SK-N-MC (cell line): ENCODE measurements around the gene SSTR3.

ENCODE experiments used
- DNase-seq: peaks from one replicate; pipeline ENCODE4 v3.0.0-alpha.2; 2011; ENCODE audit warnings: low read depth, low spot score
- H3K27ac ChIP-seq: fragments of 200-600 bp; sonication (generic); 2 replicates; pipeline ENCODE4 v1.5.1; 2016; ENCODE audit warnings: mixed run types
- H3K36me3 ChIP-seq: fragments of 200-600 bp; sonication (generic); 2 replicates; pipeline ENCODE4 v1.6.1; 2017; ENCODE audit warnings: antibody characterized with exemption, low read length, mixed read lengths; ENCODE audit not compliant: insufficient read depth
- H3K4me3 ChIP-seq: fragments of 200-600 bp; sonication (generic); 2 replicates; pipeline ENCODE4 v1.5.1; 2016
- H3K9ac ChIP-seq: fragments of 200-600 bp; sonication (generic); 2 replicates; pipeline ENCODE4 v1.8.0; 2017; ENCODE audit warnings: mixed run types, mixed read lengths; ENCODE audit not compliant: insufficient read length
- H3K9me3 ChIP-seq: fragments of 200-600 bp; sonication (generic); 2 replicates; pipeline ENCODE4 v1.6.1; 2017; ENCODE audit warnings: low read depth, mild to moderate bottlenecking, antibody characterized with exemption, low read length, moderate library complexity, mixed read lengths
- EZH2 ChIP-seq: fragments of 200-600 bp; sonication (generic); IDR thresholded peaks from one replicate; pipeline ENCODE4 v1.6.1; 2017; ENCODE audit warnings: antibody characterized with exemption
- FOXP2 ChIP-seq: optimal IDR thresholded peaks from 2 replicates; pipeline ENCODE3; 2011; ENCODE audit warnings: mild to moderate bottlenecking, moderate library complexity; ENCODE audit not compliant: insufficient read depth; ENCODE audit errors: extremely low read length, control extremely low read depth
- POLR2AphosphoS5 ChIP-seq: IDR thresholded peaks from 2 replicates; pipeline ENCODE4 v1.6.1; 2012; ENCODE audit warnings: mild to moderate bottlenecking, low read depth, low read length, borderline replicate concordance

The SSTR3 gene

DNA sequence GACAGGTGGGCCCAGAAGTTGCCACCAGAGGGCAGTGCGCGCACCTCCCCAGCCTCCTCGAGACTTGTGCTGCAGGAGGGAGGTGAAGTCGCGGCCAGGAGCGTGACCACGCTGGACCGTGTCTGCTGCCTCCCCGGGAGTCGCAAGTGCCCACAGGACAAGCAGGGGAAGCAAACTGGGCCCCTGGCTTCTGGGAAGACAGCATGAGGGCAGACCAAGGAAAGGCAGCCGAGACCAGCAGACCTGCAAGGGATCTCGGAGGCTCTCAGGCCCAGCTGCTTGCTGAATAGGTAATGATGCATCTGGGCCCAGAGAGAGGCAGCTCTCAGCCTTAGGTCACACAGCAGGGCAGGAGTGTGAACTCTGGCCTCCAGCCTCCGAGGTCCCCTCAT lies 45.6 kb downstream of the SSTR3 start:
- no peak overlapping the region for H3K9ac ChIP-seq
- no peak for TF ChIP-seq POLR2AphosphoS5
- no peak for TF ChIP-seq FOXP2
- TF ChIP-seq EZH2 = no peak
- H3K36me3 ChIP-seq = no peaks in the 10 kb centered on the region
- no peak overlapping the region for H3K27ac ChIP-seq
- no peaks in the 10 kb centered on the region for H3K9me3 ChIP-seq
- no peak for DNase-seq
- H3K4me3 ChIP-seq = no peak overlapping the region

DNA sequence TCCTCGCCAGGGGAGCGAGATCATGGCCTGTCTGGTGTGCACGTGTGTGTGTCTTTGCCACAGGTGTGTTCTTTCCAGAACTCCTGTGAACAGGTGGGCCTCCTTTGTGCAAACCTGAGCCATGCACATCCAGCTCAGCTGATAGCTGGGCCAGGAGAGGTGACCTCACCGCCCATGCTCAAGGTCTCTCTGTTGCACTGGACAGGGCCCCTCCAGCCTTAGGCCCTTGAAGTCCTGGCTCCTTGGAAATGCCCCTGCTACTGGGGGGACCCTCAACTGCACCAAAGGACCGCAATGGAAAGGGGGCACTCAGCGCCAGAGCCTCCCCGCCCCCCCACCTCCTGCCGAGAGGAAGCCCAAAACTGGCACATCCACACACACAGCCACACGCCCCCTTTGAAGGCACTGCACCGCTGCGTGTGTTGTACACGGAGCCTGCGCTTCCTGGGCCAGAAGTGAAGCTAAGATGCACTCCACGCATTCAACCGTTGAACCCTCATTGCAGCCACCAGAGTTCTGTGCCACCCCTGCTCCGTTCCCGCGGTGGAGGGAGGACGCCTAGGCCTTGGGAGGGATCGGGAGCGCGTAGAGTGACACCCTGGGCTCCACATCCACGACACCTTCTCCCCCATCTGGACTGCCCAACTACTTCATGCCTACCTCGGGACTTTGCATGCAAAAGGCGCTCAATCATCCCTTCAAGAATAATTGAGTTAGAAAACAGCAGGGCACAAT lies 46.2 kb downstream of the SSTR3 start:
- TF ChIP-seq POLR2AphosphoS5 (no peak), FOXP2 (no peak), EZH2 (no peak)
- no peaks in the 10 kb centered on the region for H3K36me3 ChIP-seq
- no peak for DNase-seq
- no peak overlapping the region for H3K27ac ChIP-seq
- no peak overlapping the region for H3K4me3 ChIP-seq
- no peak overlapping the region for H3K9ac ChIP-seq
- H3K9me3 ChIP-seq = no peaks in the 10 kb centered on the region

DNA sequence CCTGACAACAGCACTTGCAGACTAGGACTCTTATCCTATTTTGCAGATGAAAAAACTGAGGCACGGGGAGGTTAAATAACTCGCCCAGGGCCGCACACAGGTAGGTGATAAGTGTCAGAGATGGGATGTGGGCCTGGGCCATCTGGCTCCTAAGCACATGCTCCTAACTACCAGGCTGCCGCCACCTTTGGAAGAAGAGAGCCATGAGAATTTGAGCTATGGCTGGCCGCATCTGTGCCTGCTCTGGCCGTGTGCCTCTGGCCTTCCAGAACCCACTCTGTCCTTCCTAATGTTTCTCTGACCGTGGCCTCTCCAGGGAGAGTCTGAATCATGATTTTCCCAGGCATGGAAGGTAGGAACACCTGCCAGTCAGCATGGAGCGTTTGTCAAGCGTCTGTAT lies 47.2 kb downstream of the SSTR3 start:
- TF ChIP-seq POLR2AphosphoS5 = no peak
- Histone ChIP-seq H3K27ac (no peak overlapping the region), H3K4me3 (no peak overlapping the region), H3K9me3 (no peaks in the 10 kb centered on the region), H3K9ac (no peak overlapping the region), H3K36me3 (no peaks in the 10 kb centered on the region)
- DNase-seq = no peak

DNA sequence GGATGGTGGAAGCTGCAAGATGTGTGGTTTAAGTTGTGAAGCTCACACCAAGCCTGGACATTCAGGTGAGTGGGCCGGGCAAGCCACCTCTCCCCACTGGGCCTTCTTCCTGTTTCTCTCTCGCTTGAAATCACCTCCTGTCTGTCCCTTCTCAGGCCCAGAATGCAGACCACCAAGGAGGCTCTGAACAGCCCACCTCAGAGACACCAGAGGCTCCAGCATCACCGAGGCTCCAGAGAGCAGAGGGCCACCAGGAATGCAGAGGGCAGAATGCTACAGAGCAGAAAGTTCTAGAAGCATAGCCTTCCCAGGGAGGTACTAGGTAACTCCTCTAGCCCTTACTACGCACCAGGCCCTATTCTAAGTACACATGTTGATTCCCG lies 47.8 kb downstream of the SSTR3 start:
- Histone ChIP-seq H3K36me3 (no peaks in the 10 kb centered on the region), H3K4me3 (no peak overlapping the region), H3K27ac (no peak overlapping the region), H3K9me3 (no peaks in the 10 kb centered on the region), H3K9ac (no peak overlapping the region)
- no peak for DNase-seq
- no peak for TF ChIP-seq FOXP2
- no peak for TF ChIP-seq EZH2
- TF ChIP-seq POLR2AphosphoS5 = no peak

DNA sequence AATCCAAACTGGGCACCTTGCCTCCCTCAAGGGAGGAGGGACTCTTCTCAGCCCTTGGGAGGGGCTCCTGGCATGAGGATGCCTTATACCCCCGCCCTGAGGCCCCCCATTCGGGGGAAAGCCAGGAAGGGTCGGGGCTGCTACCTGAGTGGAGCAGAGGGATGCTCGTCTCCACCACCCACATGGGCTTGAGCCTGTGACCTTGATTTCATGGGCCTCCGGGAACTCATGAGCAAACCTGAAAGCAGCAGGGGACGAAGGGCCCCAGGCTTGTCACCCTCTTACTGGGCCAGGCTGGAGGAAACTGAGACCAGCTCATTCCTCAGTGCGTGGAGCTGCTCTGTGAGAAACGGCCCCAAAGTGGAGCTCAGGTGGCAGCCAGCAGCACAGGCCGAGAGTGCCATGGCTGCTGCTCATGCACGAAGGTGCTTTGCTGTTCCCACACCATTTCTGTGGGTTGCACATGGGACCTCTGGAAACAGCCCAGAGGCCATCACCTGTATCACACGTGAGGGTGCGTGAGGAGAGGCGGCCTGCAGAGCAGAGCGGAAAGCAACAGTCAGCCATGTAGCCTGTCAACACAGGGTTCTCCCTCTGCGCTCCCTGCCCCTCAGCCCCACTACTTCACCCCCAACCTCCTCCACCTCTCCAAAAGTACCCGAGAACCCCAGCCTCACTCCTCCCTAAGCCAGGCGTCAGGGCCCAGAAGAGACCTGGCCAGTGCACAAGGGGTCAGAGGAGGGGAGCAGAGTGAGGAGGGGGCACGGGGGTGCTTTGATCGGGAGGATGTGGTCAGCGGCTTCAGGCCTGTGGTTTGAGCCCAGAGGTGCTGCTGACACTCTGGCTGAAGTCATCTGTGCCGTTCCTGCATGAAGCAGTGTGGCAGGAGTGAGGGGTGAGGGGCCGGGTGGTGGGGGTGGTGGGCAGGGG lies 48.4 kb downstream of the SSTR3 start:
- Histone ChIP-seq H3K4me3 (no peak overlapping the region), H3K27ac (no peak overlapping the region), H3K9me3 (no peaks in the 10 kb centered on the region), H3K9ac (no peak overlapping the region), H3K36me3 (no peaks in the 10 kb centered on the region)
- DNase-seq = no peak
- no peak for TF ChIP-seq POLR2AphosphoS5
- TF ChIP-seq EZH2 = no peak

DNA sequence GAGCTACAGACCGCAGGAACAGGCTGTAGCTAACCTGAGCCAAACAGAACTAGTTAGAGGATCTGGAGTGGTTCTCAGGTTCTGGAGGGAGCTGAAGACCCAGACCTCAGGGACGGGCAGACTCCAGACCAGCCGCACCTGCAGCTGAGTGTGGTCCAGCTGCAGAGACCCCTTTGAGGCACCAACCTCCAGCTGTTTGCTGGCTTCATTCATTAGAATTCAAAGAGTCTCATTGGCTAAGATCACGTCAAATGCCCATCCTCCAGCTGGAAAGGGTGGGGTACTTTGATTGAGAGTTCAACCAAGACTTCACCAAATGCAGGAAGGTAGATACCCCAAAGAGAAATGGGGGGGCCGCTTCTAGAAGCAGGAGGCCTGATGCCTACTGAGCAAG lies 49.2 kb downstream of the SSTR3 start:
- TF ChIP-seq EZH2 (no peak), FOXP2 (no peak), POLR2AphosphoS5 (no peak)
- no peak overlapping the region for H3K9ac ChIP-seq
- no peak overlapping the region for H3K27ac ChIP-seq
- H3K36me3 ChIP-seq = no peaks in the 10 kb centered on the region
- no peak overlapping the region for H3K4me3 ChIP-seq
- DNase-seq = no peak
- no peaks in the 10 kb centered on the region for H3K9me3 ChIP-seq

DNA sequence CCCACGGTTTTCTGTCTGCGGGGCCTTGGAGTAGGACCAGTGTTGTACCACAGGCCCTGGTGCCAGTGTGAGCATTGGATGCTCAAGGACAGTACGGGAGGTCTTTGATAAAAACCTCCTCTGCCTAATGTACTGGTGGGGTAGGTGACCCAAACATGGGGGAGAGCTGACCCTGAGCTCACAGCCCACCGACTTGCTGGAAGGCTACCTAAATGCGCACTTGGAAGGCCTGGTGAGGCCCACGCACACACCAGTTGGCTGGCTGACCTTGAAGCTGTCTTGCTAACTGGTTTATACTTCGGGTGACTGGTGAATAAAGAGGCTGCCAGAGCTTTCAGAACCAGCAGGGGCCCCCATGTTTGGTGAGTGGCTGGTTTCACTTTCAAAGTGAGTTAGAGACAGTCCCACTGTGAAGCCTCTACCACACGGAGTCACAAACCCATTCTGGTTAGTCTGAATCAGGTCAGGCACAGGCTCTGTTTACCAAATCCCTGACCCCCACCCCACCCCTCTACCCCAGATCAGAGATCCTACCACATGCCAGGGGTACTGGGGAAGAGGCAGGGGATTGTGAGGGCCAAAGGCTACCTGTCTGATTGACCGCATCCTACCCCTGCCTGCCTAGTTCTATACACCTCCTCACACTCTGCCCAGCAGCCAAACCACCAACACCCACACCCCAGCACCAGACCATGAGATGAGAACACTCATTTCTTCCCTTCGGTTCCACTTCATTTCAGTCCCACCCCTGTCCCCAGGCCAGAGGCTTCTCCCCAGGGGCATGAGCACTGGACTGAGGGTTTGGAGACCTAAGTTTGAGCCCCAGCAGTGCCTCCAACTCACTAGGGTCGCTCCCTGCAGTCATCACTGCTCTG lies 49.8 kb downstream of the SSTR3 start:
- Histone ChIP-seq H3K9ac (no peak overlapping the region), H3K4me3 (no peak overlapping the region), H3K27ac (no peak overlapping the region), H3K36me3 (no peaks in the 10 kb centered on the region), H3K9me3 (no peaks in the 10 kb centered on the region)
- TF ChIP-seq FOXP2 (no peak), POLR2AphosphoS5 (no peak), EZH2 (no peak)
- no peak for DNase-seq

DNA sequence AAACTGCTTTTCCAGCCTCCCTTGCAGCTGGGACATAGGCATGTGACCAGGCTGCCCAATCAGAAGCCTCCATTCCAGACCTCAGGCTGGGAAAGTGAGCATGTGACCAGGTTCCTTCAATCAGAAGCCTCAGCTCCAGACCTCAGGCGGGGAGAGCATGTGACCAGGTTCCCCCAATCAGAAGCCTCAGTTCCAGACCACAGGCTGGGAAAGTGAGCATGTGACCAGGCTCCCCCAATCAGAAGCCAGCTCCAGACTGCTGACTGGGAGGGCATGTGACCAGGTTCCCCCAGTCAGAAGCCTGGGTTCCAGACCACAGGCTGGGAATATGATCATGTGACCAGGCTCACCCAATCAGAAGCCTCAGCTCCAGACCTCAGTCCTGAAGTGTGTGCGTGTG lies 50.8 kb downstream of the SSTR3 start:
- Histone ChIP-seq H3K27ac (no peak overlapping the region), H3K4me3 (no peak overlapping the region), H3K9ac (no peak overlapping the region), H3K9me3 (no peaks in the 10 kb centered on the region), H3K36me3 (no peaks in the 10 kb centered on the region)
- TF ChIP-seq POLR2AphosphoS5 (no peak), EZH2 (no peak), FOXP2 (no peak)
- no peak for DNase-seq
